PFSK-1 (cell line): Measurements from ENCODE around the gene GRK1.

Experiments
- FOXP2 ChIP-seq: optimal IDR thresholded peaks from 2 replicates; pipeline ENCODE3; 2011; ENCODE audit warnings: borderline replicate concordance, control low read depth, inconsistent platforms; ENCODE audit not compliant: insufficient read depth; ENCODE audit errors: extremely low read length, extremely low read depth
- POLR2AphosphoS5 ChIP-seq: IDR thresholded peaks from 2 replicates; pipeline ENCODE4 v1.6.1; 2012; ENCODE audit warnings: low read depth, mild to moderate bottlenecking, control low read depth, low read length, moderate library complexity
- REST ChIP-seq, 2 experiments: IDR thresholded peaks; 2 replicates each; pipeline versions ENCODE4 v1.6.1 to v1.8.0; 2011 to 2012; ENCODE audit warnings: low read depth in 2 of 2, low read length in 2 of 2, control low read depth in 1 of 2, inconsistent platforms in 1 of 2, mild to moderate bottlenecking in 1 of 2, moderate library complexity in 1 of 2; ENCODE audit not compliant: insufficient read depth in 1 of 2
- SIN3A ChIP-seq: IDR thresholded peaks from 2 replicates; pipeline ENCODE4 v1.6.1; 2012; ENCODE audit warnings: mild to moderate bottlenecking, low read length, moderate library complexity, borderline replicate concordance; ENCODE audit not compliant: insufficient read depth
- TAF1 ChIP-seq: IDR thresholded peaks from 2 replicates; pipeline ENCODE4 v1.6.1; 2012; ENCODE audit warnings: low read length, control low read depth, borderline replicate concordance; ENCODE audit not compliant: insufficient read depth

The GRK1 gene

DNA sequence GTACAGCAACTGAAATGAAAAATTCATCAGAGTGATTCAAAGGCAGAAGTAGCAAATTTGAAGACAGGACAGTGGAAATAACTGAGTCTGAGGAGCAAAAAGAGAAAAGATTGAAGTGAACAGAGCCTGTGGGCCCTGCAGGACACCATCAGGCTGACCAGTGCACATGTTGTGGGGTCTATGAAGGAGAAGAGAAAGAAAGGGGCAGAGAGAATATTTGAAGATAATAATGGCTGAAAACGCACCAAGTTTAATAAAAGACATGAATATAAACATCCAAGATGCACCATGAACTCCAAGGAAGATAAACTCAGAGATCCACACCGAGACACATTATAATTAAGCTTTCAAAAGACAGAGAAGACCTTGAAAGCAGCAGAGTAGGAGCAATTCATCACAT lies 24.5 kb upstream of the GRK1 start:
- TF ChIP-seq FOXP2, result no peak
- no peak for TF ChIP-seq REST (IDR thresholded peaks at IDR 0.05; ENCODE audit: insufficient read depth in 1 of 2, low read depth in 2 of 2, low read length in 2 of 2)
- TF ChIP-seq SIN3A, result no peak
- TF ChIP-seq POLR2AphosphoS5, result no peak
- TF ChIP-seq TAF1, result no peak

DNA sequence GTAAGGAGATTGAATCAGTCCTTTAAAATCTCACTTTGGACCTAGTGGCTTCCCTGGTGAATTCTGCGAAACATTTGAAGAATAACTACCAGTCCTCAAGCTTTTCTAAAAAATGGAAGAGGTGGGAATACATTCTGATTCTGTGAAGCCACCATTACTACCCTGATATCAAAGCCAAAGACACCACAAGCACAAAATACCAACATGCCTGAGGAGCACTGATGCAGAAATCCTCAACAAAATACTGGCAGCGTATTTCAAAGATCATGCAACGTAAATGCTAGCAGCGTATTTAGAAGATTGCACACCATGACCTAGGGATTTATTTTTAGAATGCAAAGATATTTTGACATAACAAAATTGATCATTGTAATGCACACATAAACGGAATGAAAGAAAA lies 23.4 kb upstream of the GRK1 start:
- TF ChIP-seq TAF1 (no peak), SIN3A (no peak), POLR2AphosphoS5 (no peak), FOXP2 (no peak), REST (IDR thresholded peaks at IDR 0.05; ENCODE audit: insufficient read depth in 1 of 2, low read depth in 2 of 2, low read length in 2 of 2) (no peak)

DNA sequence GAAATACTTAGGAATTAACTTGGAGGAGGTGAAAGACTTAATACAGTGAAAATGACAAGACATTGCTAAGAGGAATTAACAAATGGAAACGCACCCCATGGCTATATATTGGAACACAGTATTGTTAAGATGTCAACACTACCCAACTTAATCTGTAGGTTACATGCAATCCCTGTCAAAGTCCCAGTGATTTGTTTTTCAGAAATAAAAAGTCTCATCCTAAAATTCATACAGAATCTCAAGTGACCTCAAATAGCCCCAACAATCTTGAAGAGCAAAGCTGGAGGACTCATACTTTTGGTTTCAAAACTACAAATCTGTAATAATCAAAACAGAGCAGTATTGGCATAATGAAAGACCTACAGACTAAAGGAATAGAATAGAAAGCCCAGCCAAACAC lies 22.2 kb upstream of the GRK1 start:
- TF ChIP-seq SIN3A, result no peak
- TF ChIP-seq TAF1, result no peak
- TF ChIP-seq REST (IDR thresholded peaks at IDR 0.05; ENCODE audit: insufficient read depth in 1 of 2, low read depth in 2 of 2, low read length in 2 of 2), result no peak
- TF ChIP-seq POLR2AphosphoS5, result no peak
- no peak for TF ChIP-seq FOXP2

- TF ChIP-seq FOXP2 (no peak), REST (IDR thresholded peaks at IDR 0.05; ENCODE audit: insufficient read depth in 1 of 2, low read depth in 2 of 2, low read length in 2 of 2) (no peak), SIN3A (no peak), POLR2AphosphoS5 (no peak), TAF1 (no peak)
Measured at GRCh38 chr13:113645329-113645728, 21.7 kb upstream of the GRK1 start.

GRCh38 chr13:113646376-113646775 lies 20.6 kb upstream of the GRK1 start:
- TF ChIP-seq SIN3A (no peak), POLR2AphosphoS5 (no peak), TAF1 (no peak), FOXP2 (no peak), REST (IDR thresholded peaks at IDR 0.05; ENCODE audit: insufficient read depth in 1 of 2, low read depth in 2 of 2, low read length in 2 of 2) (no peak)
